ENCODE data around the gene MAML2. TPM values are rescaled to one million over a fixed set of nuclear protein-coding genes. Genes with fewer than 3 reads are reported as not detected.

Gene MAML2
- total RNA-seq, 2 experiments from 2014 or later: 11.8 to 12.5 TPM

- H3K27ac Mint-ChIP-seq: peak overlapping the region; percentile 90
- H3K4me3 Mint-ChIP-seq: peak overlapping the region; percentile 50
- H3K27me3 Mint-ChIP-seq: no peaks in the 10 kb centered on the region
Measured at GRCh38 chr11:96246718-96247552, 96.1 kb downstream of the MAML2 start.

GRCh38 chr11:96242971-96243647, 99.9 kb downstream of the MAML2 start:
- peaks cover 49% of the 10 kb centered on the region for H3K4me1 Mint-ChIP-seq (ENCODE audit: low read depth)

More at GRCh38 chr11:96246718-96247552, 96.1 kb downstream of the MAML2 start:
- intact Hi-C loops (cut with micrococcal nuclease): loop anchor here (5.0 kb wide), 1 partner anchor 35 kb away; no protein-coding TSS in a partner anchor
- Mint-ChIP-seq H3K4me1 (ENCODE audit: low read depth) (peaks cover 70% of the 10 kb centered on the region), H3K36me3 (ENCODE audit: low read depth) (peaks cover 7% of the 10 kb centered on the region), H3K9me3 (peaks cover 1% of the 10 kb centered on the region)
- POLR2A ChIA-PET: interaction anchor here (0.6 kb wide), 2 partner anchors 26 to 95 kb away, joined by 3 to 4 read pairs; no protein-coding TSS in a partner anchor
- DNase-seq (peak; percentile 40), ATAC-seq (peak; percentile 41)
- TF ChIP-seq CTCF (IDR thresholded peaks at IDR 0.05): no peak
- CTCF ChIA-PET: interaction anchor here (0.6 to 0.7 kb wide), 2 partner anchors 92 to 95 kb away, joined by 3 read pairs; no protein-coding TSS in a partner anchor

GRCh38 chr11:96242191-96242847, 100.7 kb downstream of the MAML2 start:
- ChIA-PET POLR2A (interaction anchor here (1.0 to 2.3 kb wide), 8 partner anchors 18 to 147 kb away, joined by 3 to 12 read pairs (median 4); partner anchors contain the start of gene MAML2), CTCF (interaction anchor here (0.6 to 12.3 kb wide), 10 partner anchors 13 to 152 kb away, joined by 3 to 132 read pairs (median 5); partner anchors contain the start of genes CCDC82, JRKL and MAML2)
- intact Hi-C loops (cut with micrococcal nuclease): no loop called here
- H3K27me3 Mint-ChIP-seq: no peaks in the 10 kb centered on the region
- peak overlapping the region; percentile 89 for H3K27ac Mint-ChIP-seq
- no peak for ATAC-seq
- TF ChIP-seq CTCF (IDR thresholded peaks at IDR 0.05): no peak
- peaks cover 44% of the 10 kb centered on the region for H3K4me1 Mint-ChIP-seq (ENCODE audit: low read depth)
- no peak for DNase-seq
- peak overlapping the region; percentile 74 for H3K4me3 Mint-ChIP-seq
- no peaks in the 10 kb centered on the region for H3K36me3 Mint-ChIP-seq (ENCODE audit: low read depth)
- no peaks in the 10 kb centered on the region for H3K9me3 Mint-ChIP-seq

More at GRCh38 chr11:96242971-96243647, 99.9 kb downstream of the MAML2 start:
- Mint-ChIP-seq H3K27ac (peak overlapping the region; percentile 89), H3K4me3 (peak overlapping the region; percentile 74), H3K9me3 (no peaks in the 10 kb centered on the region), H3K27me3 (no peaks in the 10 kb centered on the region), H3K36me3 (ENCODE audit: low read depth) (no peaks in the 10 kb centered on the region)
- CTCF ChIA-PET: interaction anchor here (0.8 to 12.3 kb wide), 10 partner anchors 12 to 188 kb away, joined by 3 to 132 read pairs (median 6); partner anchors contain the start of genes CCDC82, JRKL and MAML2
- DNase-seq: peak; percentile 91
- peak; percentile 78 for ATAC-seq
- POLR2A ChIA-PET: interaction anchor here (0.7 to 2.3 kb wide), 14 partner anchors 8 to 146 kb away, joined by 3 to 12 read pairs (median 4); partner anchors contain the start of gene MAML2
- no peak for TF ChIP-seq CTCF (IDR thresholded peaks at IDR 0.05)
- intact Hi-C loops (cut with micrococcal nuclease): no loop called here

GRCh38 chr11:96241331-96241841, 101.6 kb downstream of the MAML2 start:
- H3K27ac Mint-ChIP-seq: peak overlapping the region; percentile 8
- TF ChIP-seq CTCF (IDR thresholded peaks at IDR 0.05): peak; percentile 17
- CTCF ChIA-PET: interaction anchor here (1.8 to 12.3 kb wide), 4 partner anchors 27 to 99 kb away, joined by 4 to 132 read pairs (median 8); partner anchors contain the start of gene MAML2
- no peaks in the 10 kb centered on the region for H3K27me3 Mint-ChIP-seq
- H3K9me3 Mint-ChIP-seq: no peaks in the 10 kb centered on the region
- peaks cover 35% of the 10 kb centered on the region for H3K4me1 Mint-ChIP-seq (ENCODE audit: low read depth)
- intact Hi-C loops (cut with micrococcal nuclease): no loop called here
- H3K36me3 Mint-ChIP-seq (ENCODE audit: low read depth): no peaks in the 10 kb centered on the region
- ATAC-seq (no peak), DNase-seq (no peak)
- POLR2A ChIA-PET: no interaction called here
- no peak overlapping the region for H3K4me3 Mint-ChIP-seq

All from activated CD8-positive, alpha-beta T cell treated with anti-CD3 and anti-CD28 coated beads for 36 hours (primary cell).